OCI-LY7 (cell line): Measurements from ENCODE around the gene LRBA. TPM values are rescaled to one million over a fixed set of nuclear protein-coding genes. Genes with fewer than 3 reads are reported as not detected.

ENCODE experiments used
- BruUV-seq: library from RNA; stranded (reverse); fragments of 400-500 nt; replicated peaks from 2 replicates; lab custom pipeline; 2021; lab: Mats Ljungman, UMichigan
- CTCF ChIA-PET: fragments of 300-600 bp; sonication (Branson Sonifier 250); formaldehyde crosslinking; loops from one replicate; lab custom pipeline; 2022; ENCODE audit warnings: antibody characterized with exemption; ENCODE audit not compliant: unreplicated experiment; lab: Charles Lee
- POLR2A ChIA-PET: fragments of 300-600 bp; sonication (Branson Sonifier 250); formaldehyde crosslinking; loops from one replicate; lab custom pipeline; 2022; ENCODE audit warnings: antibody characterized with exemption; lab: Charles Lee
- DNase-seq: peaks from one replicate; pipeline ENCODE4 v3.0.0-alpha.2; 2015; ENCODE audit warnings: low spot score
- H2AFZ ChIP-seq: fragments of 200-600 bp; sonication (generic), shearing (Covaris generic); 2 replicates; pipeline ENCODE4 v1.6.1; 2014; ENCODE audit warnings: mild to moderate bottlenecking, antibody characterized with exemption, low read length, moderate library complexity
- H3K27ac ChIP-seq: fragments of 200-600 bp; sonication (generic); 2 replicates; pipeline ENCODE4 v1.5.1; 2014; ENCODE audit warnings: mixed run types, low read depth, mild to moderate bottlenecking, moderate library complexity, low read length, inconsistent platforms; ENCODE audit not compliant: poor library complexity, severe bottlenecking
- H3K36me3 ChIP-seq: fragments of 200-600 bp; sonication (generic); 2 replicates; pipeline ENCODE4 v1.6.1; 2014; ENCODE audit warnings: mild to moderate bottlenecking, antibody characterized with exemption, low read length, moderate library complexity, mixed read lengths; ENCODE audit not compliant: insufficient read depth
- H3K4me1 ChIP-seq: fragments of 200-600 bp; sonication (generic); 2 replicates; pipeline ENCODE4 v1.5.1; 2014; ENCODE audit warnings: mild to moderate bottlenecking, low read length; ENCODE audit not compliant: insufficient read depth, poor library complexity, severe bottlenecking
- H3K4me2 ChIP-seq: fragments of 200-600 bp; sonication (generic); 2 replicates; pipeline ENCODE4 v1.6.1; 2014; ENCODE audit warnings: mild to moderate bottlenecking, low read length
- H3K4me3 ChIP-seq: fragments of 200-600 bp; sonication (generic); 2 replicates; pipeline ENCODE4 v1.5.1; 2014; ENCODE audit warnings: mild to moderate bottlenecking, low read depth, low read length; ENCODE audit not compliant: poor library complexity, severe bottlenecking
- H3K79me2 ChIP-seq: fragments of 200-600 bp; sonication (generic); 2 replicates; pipeline ENCODE4 v1.6.1; 2016; ENCODE audit warnings: low read depth, mild to moderate bottlenecking, low read length, moderate library complexity, mixed read lengths; ENCODE audit not compliant: insufficient read depth
- H3K9me2 ChIP-seq: fragments of 200-600 bp; sonication (generic); 2 replicates; pipeline ENCODE4 v1.6.1; 2016; ENCODE audit warnings: mild to moderate bottlenecking, low read length, mixed read lengths; ENCODE audit not compliant: insufficient read depth
- H3K9me3 ChIP-seq: fragments of 200-600 bp; sonication (generic); 2 replicates; pipeline ENCODE4 v1.6.1; 2014; ENCODE audit warnings: mild to moderate bottlenecking, mixed run types, low read length, mixed read lengths
- H4K20me1 ChIP-seq: fragments of 200-600 bp; sonication (generic); 2 replicates; pipeline ENCODE4 v1.6.1; 2014; ENCODE audit warnings: mild to moderate bottlenecking, antibody characterized with exemption, low read length, moderate library complexity, mixed read lengths; ENCODE audit not compliant: insufficient read depth
- CTCF ChIP-seq: fragments of 200-600 bp; sonication (generic); conservative IDR thresholded peaks from 2 replicates; pipeline ENCODE4 v1.5.1; 2014; ENCODE audit warnings: mild to moderate bottlenecking, antibody characterized with exemption, low read length, moderate library complexity, mixed read lengths
- EZH2phosphoT487 ChIP-seq: fragments of 200-600 bp; sonication (generic); IDR thresholded peaks from 2 replicates; pipeline ENCODE4 v1.6.1; 2018; ENCODE audit warnings: low read depth, borderline replicate concordance, mild to moderate bottlenecking, mixed run types, antibody characterized with exemption, low read length, moderate library complexity, mixed read lengths
- intact Hi-C: fragments of 100-400 bp; cut with micrococcal nuclease; formaldehyde crosslinking; loops from one replicate; pipeline ENCODE4 v1.10.0; 2022; ENCODE audit not compliant: unreplicated experiment
- total RNA-seq, 2 experiments: library from RNA; depleted of rRNA in 1 of 2; stranded (reverse); fragments of >200 nt in 1 of 2; shearing (Covaris generic) in 1 of 2; gene quantifications; 2 replicates each; pipeline ENCODE4 v1.2.3, GENCODE V29; 2014 to 2022

The LRBA gene
- total RNA-seq, 2 experiments from 2014 or later, result 60.4 to 66.7 TPM

- ChIA-PET CTCF (no interaction called here), POLR2A (interaction anchor here (0.5 to 0.6 kb wide), 3 partner anchors 31 to 614 kb away, joined by 3 read pairs; no protein-coding TSS in a partner anchor)
- no peak for DNase-seq
- BruUV-seq, result no TSS peak
- Histone ChIP-seq H3K36me3 (no peaks in the 10 kb centered on the region), H3K79me2 (no peaks in the 10 kb centered on the region), H3K9me3 (no peaks in the 10 kb centered on the region), H3K4me2 (no peak overlapping the region), H4K20me1 (no peaks in the 10 kb centered on the region), H3K4me1 (no peaks in the 10 kb centered on the region), H2AFZ (no peak overlapping the region), H3K9me2 (no peaks in the 10 kb centered on the region), H3K4me3 (no peak overlapping the region), H3K27ac (no peak overlapping the region)
- TF ChIP-seq EZH2phosphoT487 (no peak), CTCF (no peak)
- intact Hi-C loops, result no loop called here
Measured at GRCh38 chr4:150375025-150375424, 640.1 kb downstream of the LRBA start.

GRCh38 chr4:150371869-150372268 lies 643.2 kb downstream of the LRBA start:
- Histone ChIP-seq H3K36me3 (no peaks in the 10 kb centered on the region), H2AFZ (no peak overlapping the region), H3K4me1 (no peaks in the 10 kb centered on the region), H4K20me1 (no peaks in the 10 kb centered on the region), H3K4me2 (no peak overlapping the region), H3K9me3 (no peaks in the 10 kb centered on the region), H3K27ac (no peak overlapping the region), H3K79me2 (no peaks in the 10 kb centered on the region), H3K4me3 (no peak overlapping the region), H3K9me2 (no peaks in the 10 kb centered on the region)
- no TSS peak for BruUV-seq
- POLR2A ChIA-PET, result interaction anchor here (0.6 to 1.1 kb wide), 3 partner anchors 20 to 743 kb away, joined by 3 to 4 read pairs (median 3); no protein-coding TSS in a partner anchor
- intact Hi-C loops, result no loop called here
- CTCF ChIA-PET, result no interaction called here
- TF ChIP-seq EZH2phosphoT487, result no peak
- no peak for TF ChIP-seq CTCF
- no peak for DNase-seq

- Histone ChIP-seq H3K27ac (no peak overlapping the region), H3K4me2 (no peak overlapping the region), H4K20me1 (no peaks in the 10 kb centered on the region), H3K4me1 (no peaks in the 10 kb centered on the region), H3K9me2 (no peaks in the 10 kb centered on the region), H2AFZ (no peak overlapping the region), H3K4me3 (no peak overlapping the region), H3K9me3 (no peaks in the 10 kb centered on the region), H3K79me2 (no peaks in the 10 kb centered on the region), H3K36me3 (no peaks in the 10 kb centered on the region)
- ChIA-PET POLR2A (interaction anchor here (0.5 to 1.5 kb wide), 2 partner anchors 14 to 531 kb away, joined by 3 to 4 read pairs; no protein-coding TSS in a partner anchor), CTCF (no interaction called here)
- no TSS peak for BruUV-seq
- intact Hi-C loops, result no loop called here
- TF ChIP-seq EZH2phosphoT487, result no peak
- TF ChIP-seq CTCF, result no peak
- DNase-seq, result no peak
Measured at GRCh38 chr4:150369434-150370380, 645.4 kb downstream of the LRBA start.
